ENCODE data around the gene MCF2L2.

MCF2L2 gene

DNA sequence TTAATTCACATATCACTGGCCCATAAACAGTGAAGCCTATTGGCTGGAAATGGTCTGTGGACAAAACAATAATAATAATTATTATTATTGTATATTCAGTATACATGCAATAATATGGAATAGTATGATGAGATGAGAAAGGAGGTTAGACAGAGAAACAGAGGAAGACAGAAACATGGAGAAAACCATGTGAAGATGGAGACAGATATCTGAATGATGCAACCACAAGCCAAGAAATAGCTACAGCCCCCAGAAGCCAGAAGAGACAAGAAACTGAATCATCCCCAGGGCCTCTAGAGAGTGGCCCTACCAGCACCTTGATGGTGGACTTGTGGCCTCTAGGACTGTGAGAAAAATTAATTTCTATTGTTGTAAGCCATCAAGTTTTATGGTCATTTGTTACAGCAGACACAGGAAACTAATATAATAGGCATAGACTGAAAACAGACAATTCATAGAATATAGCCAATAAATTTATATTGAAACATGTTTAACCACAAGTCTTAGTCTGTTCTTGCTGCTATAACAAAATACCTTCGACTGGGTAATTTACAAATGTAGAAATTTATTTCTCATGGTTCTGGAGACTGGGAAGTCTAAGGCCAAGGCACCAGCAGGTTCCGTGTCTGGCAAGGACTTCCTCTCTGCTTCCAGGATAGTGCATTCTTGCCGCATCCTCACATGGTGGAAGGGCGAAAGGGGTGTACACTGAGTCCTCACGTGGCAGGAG is 31.6 kb downstream of the MCF2L2 start:
- no peak for DNase-seq (ENCODE audit: insufficient read length, low spot score)
- FAIRE-seq: no peak

DNA sequence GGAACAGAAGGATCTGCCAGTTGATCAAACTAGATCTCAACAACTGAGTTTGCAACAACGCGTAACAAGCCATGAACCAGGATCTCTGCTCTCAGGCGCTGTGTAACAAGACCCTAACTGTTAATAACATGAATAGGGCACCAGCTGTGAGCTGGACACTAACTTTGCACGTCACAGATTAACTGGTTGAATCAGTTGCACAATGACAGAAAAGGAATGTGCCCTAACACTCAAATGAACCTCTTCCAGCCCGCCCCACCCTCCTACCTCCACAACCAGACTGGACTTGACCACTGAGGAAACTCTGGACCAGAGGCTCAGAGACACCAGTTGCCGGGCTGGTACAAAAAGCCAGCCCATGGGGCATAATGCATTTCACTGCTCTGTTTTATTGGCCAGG is 34.3 kb downstream of the MCF2L2 start:
- DNase-seq (ENCODE audit: insufficient read length, low spot score): no peak
- no peak for FAIRE-seq

- no peak for FAIRE-seq
Observed at GRCh38 chr3:183393625-183394024, 34.8 kb downstream of the MCF2L2 start.

GRCh38 chr3:183392186-183393034 is 36.0 kb downstream of the MCF2L2 start:
- no peak for FAIRE-seq

More at GRCh38 chr3:183393625-183394024, 34.8 kb downstream of the MCF2L2 start:
- no peak for DNase-seq (ENCODE audit: insufficient read length, low spot score)

DNA sequence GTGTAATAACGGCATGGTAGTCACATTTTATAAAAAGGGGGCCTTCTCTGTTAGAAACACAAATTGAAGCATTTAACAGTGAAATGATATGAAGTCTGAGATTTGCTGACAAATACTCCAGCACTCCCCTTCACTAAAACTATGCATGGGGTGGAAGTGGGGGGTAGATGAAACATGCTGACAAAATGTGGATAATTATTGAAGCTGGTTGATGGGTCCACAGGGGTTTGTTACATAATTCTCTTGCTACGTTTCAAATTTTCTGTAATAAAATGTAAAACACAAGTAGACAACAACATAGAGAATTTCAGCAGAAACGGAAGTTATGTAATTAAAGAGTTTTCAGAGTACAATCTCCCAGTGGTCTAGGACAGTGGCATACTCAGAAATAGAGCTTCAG is 37.0 kb downstream of the MCF2L2 start:
- FAIRE-seq (no peak), DNase-seq (ENCODE audit: insufficient read length, low spot score) (no peak)

More at GRCh38 chr3:183392186-183393034, 36.0 kb downstream of the MCF2L2 start:
- DNase-seq (ENCODE audit: insufficient read length, low spot score): no peak

- DNase-seq (ENCODE audit: insufficient read length, low spot score) (no peak), FAIRE-seq (no peak)
Observed at GRCh38 chr3:183390844-183391243, 37.6 kb downstream of the MCF2L2 start.

GRCh38 chr3:183388213-183388895 is 40.1 kb downstream of the MCF2L2 start:
- FAIRE-seq: no peak

DNA sequence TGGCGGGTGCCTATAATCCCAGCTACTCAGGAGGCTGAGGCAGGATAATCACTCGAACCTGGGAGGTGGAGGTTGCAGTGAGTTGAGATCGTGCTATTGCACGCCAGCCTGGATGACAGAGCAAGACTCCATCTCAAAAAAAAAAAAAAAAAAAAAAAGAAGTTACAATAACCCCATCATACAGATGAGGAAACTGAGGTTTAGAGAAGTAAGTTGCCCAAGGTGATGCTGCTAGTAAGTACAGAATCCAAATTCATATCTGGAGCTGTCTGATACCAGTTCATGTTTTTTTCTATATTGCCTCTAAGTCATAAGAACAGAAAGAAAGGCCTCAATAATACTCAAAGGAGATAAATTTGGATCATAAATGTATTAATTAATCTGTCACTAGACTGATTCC is 40.6 kb downstream of the MCF2L2 start:
- no peak for FAIRE-seq

More at GRCh38 chr3:183388213-183388895, 40.1 kb downstream of the MCF2L2 start:
- no peak for DNase-seq (ENCODE audit: insufficient read length, low spot score)

GRCh38 chr3:183386651-183387050 is 41.8 kb downstream of the MCF2L2 start:
- DNase-seq (ENCODE audit: insufficient read length, low spot score): no peak
- no peak for FAIRE-seq

More for the DNA sequence above, 40.6 kb downstream of the MCF2L2 start:
- no peak for DNase-seq (ENCODE audit: insufficient read length, low spot score)

GRCh38 chr3:183385698-183386613 is 42.5 kb downstream of the MCF2L2 start:
- FAIRE-seq: no peak

GRCh38 chr3:183381673-183382072 is 46.7 kb downstream of the MCF2L2 start:
- DNase-seq (ENCODE audit: insufficient read length, low spot score) (no peak), FAIRE-seq (no peak)

More at GRCh38 chr3:183385698-183386613, 42.5 kb downstream of the MCF2L2 start:
- DNase-seq (ENCODE audit: insufficient read length, low spot score): peak; percentile 63

- DNase-seq (ENCODE audit: insufficient read length, low spot score): no peak
- no peak for FAIRE-seq
Observed at GRCh38 chr3:183381179-183381578, 47.2 kb downstream of the MCF2L2 start.

DNA sequence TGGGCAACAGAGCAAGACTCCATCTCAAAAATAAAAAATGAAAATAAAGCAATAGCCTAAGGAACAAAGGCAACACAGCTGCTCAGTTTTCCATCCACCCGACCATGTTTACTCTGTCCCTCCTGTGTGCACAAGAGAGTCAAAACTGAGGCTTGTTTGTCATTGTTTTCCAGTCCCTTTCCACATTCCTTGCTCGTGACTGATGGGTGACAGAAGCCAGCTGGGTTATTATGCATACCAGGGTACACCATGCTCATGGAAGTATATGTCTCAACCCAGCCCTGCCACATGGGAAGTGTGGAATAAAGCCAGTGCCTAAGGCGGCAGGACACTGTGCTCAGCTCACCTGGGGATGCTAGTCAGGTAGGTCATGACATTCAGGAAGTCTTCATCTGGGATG is 49.5 kb downstream of the MCF2L2 start:
- no peak for DNase-seq (ENCODE audit: insufficient read length, low spot score)

GRCh38 chr3:183378545-183378944 is 49.9 kb downstream of the MCF2L2 start:
- FAIRE-seq: no peak

More for the DNA sequence above, 49.5 kb downstream of the MCF2L2 start:
- FAIRE-seq: no peak

GRCh38 chr3:183378008-183378407 is 50.4 kb downstream of the MCF2L2 start:
- DNase-seq (ENCODE audit: insufficient read length, low spot score): no peak

More at GRCh38 chr3:183378545-183378944, 49.9 kb downstream of the MCF2L2 start:
- DNase-seq (ENCODE audit: insufficient read length, low spot score): no peak

GRCh38 chr3:183377307-183377959 is 51.0 kb downstream of the MCF2L2 start:
- DNase-seq (ENCODE audit: insufficient read length, low spot score): no peak
- no peak for FAIRE-seq

More at GRCh38 chr3:183378008-183378407, 50.4 kb downstream of the MCF2L2 start:
- FAIRE-seq: no peak

DNA sequence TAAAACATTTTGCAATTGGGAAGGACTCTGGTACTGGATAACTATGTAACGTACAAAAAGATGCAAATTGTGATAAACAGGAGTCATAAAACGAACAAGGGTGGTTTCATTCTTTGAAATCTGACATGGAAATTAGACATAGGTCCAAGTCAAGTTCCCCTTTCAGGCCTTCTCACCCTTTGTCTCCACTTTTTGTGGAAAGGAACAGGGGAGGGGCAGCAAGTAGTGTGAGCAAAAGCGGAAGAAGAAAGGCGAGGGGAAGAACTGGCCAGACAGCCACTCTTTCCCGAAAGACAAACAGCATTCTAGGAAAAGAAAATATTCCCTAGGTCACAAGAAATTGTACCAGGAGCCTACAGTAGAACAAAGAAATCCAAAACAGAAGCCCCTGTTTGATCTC is 52.6 kb downstream of the MCF2L2 start:
- DNase-seq (ENCODE audit: insufficient read length, low spot score) (no peak), FAIRE-seq (no peak)

- FAIRE-seq (no peak), DNase-seq (ENCODE audit: insufficient read length, low spot score) (no peak)
Observed at GRCh38 chr3:183375337-183375736, 53.1 kb downstream of the MCF2L2 start.

DNA sequence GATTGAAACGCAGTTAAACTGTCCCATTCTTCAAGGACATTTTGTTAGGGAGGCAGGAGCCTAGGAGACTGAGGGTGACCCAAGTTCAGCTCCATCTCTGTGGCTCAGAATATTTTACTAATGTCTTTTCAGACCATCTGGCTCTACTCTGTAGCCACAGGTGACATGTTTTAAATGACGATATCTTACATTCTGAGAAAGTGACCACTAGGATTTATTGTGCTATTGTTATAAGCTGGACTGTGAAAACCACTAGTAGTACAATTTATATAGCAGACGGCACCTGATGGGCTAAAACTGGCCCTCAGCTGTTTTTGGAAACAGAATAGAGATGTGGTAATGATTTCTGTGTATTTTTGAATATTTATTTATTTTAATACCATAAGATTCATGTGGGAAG is 55.5 kb downstream of the MCF2L2 start:
- no peak for FAIRE-seq
- DNase-seq (ENCODE audit: insufficient read length, low spot score): no peak
